Spleen (tissue), 11 donors: ENCODE measurements around the gene TMEM132C. TPM values are rescaled to one million over a fixed set of nuclear protein-coding genes. Genes with fewer than 3 reads are reported as not detected.

Experiments
- DNase-seq: peaks from one replicate; pipeline ENCODE4 v3.0.0-alpha.2; 2020
- H3K27ac ChIP-seq, 8 donors: fragments of 200-600 bp; sonication (generic) in 7 of 8; 1 replicate in 4 of 8; 2 replicates in 4 of 8; pipeline versions ENCODE4 v1.5.0 to v1.8.0; 2016 to 2021; ENCODE audit warnings: inconsistent platforms in 4 of 8, mild to moderate bottlenecking in 4 of 8, moderate library complexity in 1 of 8
- H3K27me3 ChIP-seq, 7 donors: fragments of 200-600 bp; sonication (generic) in 6 of 7; replicated peaks in 1 of 7; 1 replicate in 4 of 7; 2 replicates in 3 of 7; pipeline versions ENCODE4 v1.5.0 to v1.8.0; 2016 to 2021; ENCODE audit warnings: inconsistent platforms in 3 of 7, mild to moderate bottlenecking in 1 of 7
- H3K36me3 ChIP-seq, 6 donors: fragments of 200-600 bp; sonication (generic) in 5 of 6; 1 replicate in 4 of 6; 2 replicates in 2 of 6; pipeline versions ENCODE4 v1.5.0 to v1.8.0; 2016 to 2021; ENCODE audit warnings: inconsistent platforms in 2 of 6
- H3K4me1 ChIP-seq, 6 donors: fragments of 200-600 bp; sonication (generic) in 5 of 6; 1 replicate in 3 of 6; 2 replicates in 3 of 6; pipeline versions ENCODE4 v1.5.0 to v1.8.0; 2016 to 2021; ENCODE audit warnings: inconsistent platforms in 3 of 6
- H3K4me3 ChIP-seq, 8 donors: fragments of 200-600 bp; sonication (generic) in 7 of 8; 1 replicate in 4 of 8; 2 replicates in 4 of 8; pipeline versions ENCODE4 v1.5.0 to v1.8.0; 2016 to 2021; ENCODE audit warnings: inconsistent platforms in 4 of 8, mild to moderate bottlenecking in 4 of 8, moderate library complexity in 2 of 8
- H3K9me3 ChIP-seq, 8 donors: fragments of 200-600 bp; sonication (generic) in 7 of 8; 1 replicate in 4 of 8; 2 replicates in 4 of 8; pipeline versions ENCODE4 v1.5.0 to v1.8.0; 2016 to 2021; ENCODE audit warnings: inconsistent platforms in 4 of 8
- CTCF ChIP-seq, 11 experiments: fragments of 200-600 bp in 7 of 11; fragments of 450-650 bp in 4 of 11; sonication (generic) in 4 of 11; IDR thresholded peaks in 8 of 11; conservative IDR thresholded peaks in 3 of 11; 1 replicate in 7 of 11; 2 replicates in 4 of 11; pipeline versions ENCODE4 v1.4.0 to v1.8.0; 2016 to 2021; ENCODE audit warnings: antibody characterized with exemption in 11 of 11, inconsistent platforms in 4 of 11, mild to moderate bottlenecking in 1 of 11
- POLR2A ChIP-seq, 3 donors: fragments of 450-650 bp; IDR thresholded peaks; one replicate each; pipeline ENCODE4 v1.5.1; 2017; ENCODE audit warnings: antibody characterized with exemption in 3 of 3, mild to moderate bottlenecking in 1 of 3
- POLR2AphosphoS5 ChIP-seq, 3 donors: sonication (generic); formaldehyde crosslinking; IDR thresholded peaks; one replicate each; pipeline ENCODE4 v1.5.1; 2017; ENCODE audit warnings: antibody characterized with exemption in 3 of 3
- WGBS, 5 donors: extraction: QIAGEN DNeasy Blood & Tissue Kit in 3 of 5; methylation state at CpG; one replicate each; pipeline versions ENCODE4 v1.1.5 to v1.1.7; 2013 to 2018; 5-methylcytosine and 5-hydroxymethylcytosine counted together
- intact Hi-C: fragments of 100-400 bp; cut with DNase I; formaldehyde crosslinking; loops from one replicate; pipeline ENCODE4 v1.15.0; 2023; ENCODE audit warnings: low total_unique reads
- polyA plus RNA-seq, 3 donors: library from polyadenylated mRNA; stranded (reverse); fragments of 200-250 nt; gene quantifications; one replicate each; pipeline ENCODE4 v1.2.1, GENCODE V29; 2013
- total RNA-seq, 7 donors: library from RNA; depleted of rRNA in 3 of 7; stranded (reverse); fragments of >200 nt in 3 of 7; fragmentation: NEBNext Ultra II Directional in 4 of 7; extraction: Animal tissue kit (Norgen Biotek cat#: 25700) in 4 of 7; gene quantifications; one replicate each; pipeline versions ENCODE4 v1.1.0 to v1.2.1, GENCODE V29; 2016 to 2021
- donor health status: healthy with polysubstance abuse.
- donor health status: DM: no; HTN: no; CAD: no; lungs with moderate emphysema.
- donor health status: DM: no; HTN: no; CAD: no.
- donor health status: Bipolar disorder and iron deficiency.
- donor health status: healthy.
- donor health status: DM: no; HTN: no; CAD: no.
- donor health status: DM: yes; HTN: yes; CAD: no.

Gene TMEM132C
- total and polyA plus RNA-seq, 10 donors = 0.08 to 0.83 (median 0.25) TPM; not detected in 4

DNA sequence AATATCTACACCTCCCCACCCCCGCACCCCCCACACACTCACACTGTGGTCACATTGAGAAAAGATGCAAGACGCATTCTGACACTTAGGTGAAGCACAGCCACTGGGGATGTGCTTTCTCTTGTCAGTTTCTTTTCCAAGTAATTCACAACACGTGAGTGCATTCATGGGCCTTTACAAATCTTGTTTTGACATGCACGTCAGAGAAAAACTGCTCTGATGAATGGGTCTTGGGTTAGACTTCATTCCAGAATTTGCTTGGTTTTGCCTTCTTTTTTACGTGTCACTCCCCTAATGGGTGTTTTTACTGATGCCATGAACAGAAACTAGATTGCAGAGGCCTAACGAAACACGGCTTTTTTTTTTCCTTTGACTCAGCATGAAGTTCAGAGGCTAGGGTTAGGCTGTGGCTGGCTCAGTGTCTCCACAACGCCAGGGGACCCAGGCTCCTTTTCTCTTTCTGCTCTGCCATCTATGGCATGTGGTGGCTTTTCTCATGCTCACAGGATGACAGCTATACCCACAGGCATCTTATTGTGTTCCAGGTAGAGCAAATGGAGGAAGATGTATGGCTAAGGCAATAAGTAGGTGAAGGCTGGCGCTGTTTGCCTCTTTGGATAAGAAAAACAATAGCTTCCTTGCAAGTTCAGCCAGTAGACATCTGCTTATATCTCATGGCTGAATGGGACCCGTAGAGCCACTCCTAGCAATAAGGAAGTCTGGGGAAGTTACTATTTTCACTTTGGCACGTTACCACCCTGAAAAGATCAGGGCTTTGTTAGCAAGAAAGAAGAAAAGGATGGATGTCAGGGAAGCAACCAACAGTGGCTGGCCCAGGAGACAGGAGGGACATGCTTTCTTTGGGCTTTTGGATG is 303.5 kb downstream of the TMEM132C start:
- Histone ChIP-seq H3K4me3 (no peak overlapping the region), H3K4me1 (no peaks in the 10 kb centered on the region), H3K27me3 (no peaks in the 10 kb centered on the region), H3K9me3 (peaks cover 0 to 26% (median 9%) of the 10 kb centered on the region in 8 donors), H3K36me3 (no peaks in the 10 kb centered on the region), H3K27ac (no peak overlapping the region)
- TF ChIP-seq POLR2AphosphoS5 (IDR thresholded peaks at IDR 0.05) (no peak), CTCF (IDR thresholded peaks at IDR 0.05 in 8 of 11, conservative IDR thresholded peaks at IDR 0.05 in 3 of 11) (no peak), POLR2A (IDR thresholded peaks at IDR 0.05) (no peak)
- no peak for DNase-seq
- WGBS, 5 donors = 58 to 64% (median 61%) methylated on average over 11 of the region's 11 CpGs
- intact Hi-C loops = no loop called here

GRCh38 chr12:128571906-128572810 is 305.2 kb downstream of the TMEM132C start:
- H3K9me3 ChIP-seq = peaks cover 0 to 26% (median 9%) of the 10 kb centered on the region in 8 donors
- H3K27ac ChIP-seq = no peak overlapping the region
- H3K36me3 ChIP-seq = no peaks in the 10 kb centered on the region
- intact Hi-C loops = no loop called here
- no peaks in the 10 kb centered on the region for H3K4me1 ChIP-seq
- WGBS, 5 donors = 87 to 97% (median 95%) methylated on average over 3 to 7 of the region's 7 CpGs
- H3K27me3 ChIP-seq = no peaks in the 10 kb centered on the region
- no peak overlapping the region for H3K4me3 ChIP-seq
- no peak for DNase-seq
- TF ChIP-seq POLR2A (IDR thresholded peaks at IDR 0.05) = no peak
- TF ChIP-seq CTCF (IDR thresholded peaks at IDR 0.05 in 8 of 11, conservative IDR thresholded peaks at IDR 0.05 in 3 of 11) = no peak
- TF ChIP-seq POLR2AphosphoS5 (IDR thresholded peaks at IDR 0.05) = no peak

DNA sequence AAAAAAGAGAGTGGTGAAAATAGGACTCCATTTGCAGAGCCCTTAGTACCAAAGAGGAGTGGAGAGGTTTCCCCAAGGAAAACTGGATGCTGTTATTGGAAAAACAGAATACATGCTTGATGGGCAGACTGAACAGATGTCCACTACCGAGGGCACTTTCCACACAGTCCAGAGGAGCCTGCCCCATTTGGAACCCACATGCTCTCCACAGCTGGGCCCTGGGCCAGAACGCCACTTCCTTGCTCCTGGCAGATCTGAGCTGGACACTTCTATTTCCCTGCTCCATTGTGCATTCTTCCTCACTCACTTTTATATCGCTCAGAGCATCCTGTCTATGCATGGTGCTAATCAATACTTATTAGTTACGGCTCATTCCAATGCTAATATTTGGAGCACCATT is 306.9 kb downstream of the TMEM132C start:
- no peak overlapping the region for H3K27ac ChIP-seq
- no peaks in the 10 kb centered on the region for H3K4me1 ChIP-seq
- 62 to 67% (median 64%) methylated on average over 4 of the region's 4 CpGs for WGBS, 5 donors
- H3K36me3 ChIP-seq = no peaks in the 10 kb centered on the region
- DNase-seq = no peak
- H3K27me3 ChIP-seq = no peaks in the 10 kb centered on the region
- peaks cover 0 to 33% (median 9%) of the 10 kb centered on the region in 8 donors for H3K9me3 ChIP-seq
- TF ChIP-seq POLR2AphosphoS5 (IDR thresholded peaks at IDR 0.05) (no peak), POLR2A (IDR thresholded peaks at IDR 0.05) (no peak), CTCF (IDR thresholded peaks at IDR 0.05 in 8 of 11, conservative IDR thresholded peaks at IDR 0.05 in 3 of 11) (no peak)
- intact Hi-C loops = no loop called here
- no peak overlapping the region for H3K4me3 ChIP-seq
